HFF-Myc (cell line): ENCODE data around the gene DNER.

ENCODE experiments used
- DNase-seq: peaks from one replicate; pipeline ENCODE4 v3.0.0-alpha.2; 2011; ENCODE audit warnings: low read depth; ENCODE audit errors: extremely low read depth
- H3K4me3 ChIP-seq: replicated peaks from 2 replicates; pipeline ENCODE4 v1.5.1; 2011; ENCODE audit warnings: low read depth, mild to moderate bottlenecking, control low read depth, low read length
- CTCF ChIP-seq: IDR thresholded peaks from 2 replicates; pipeline ENCODE4 v1.5.1; 2012; ENCODE audit warnings: mild to moderate bottlenecking, low read depth, low read length, control low read depth; ENCODE audit errors: missing control alignments

Gene DNER

GRCh38 chr2:229566370-229566769 lies 148.0 kb downstream of the DNER start:
- no peak for DNase-seq
- no peak overlapping the region for H3K4me3 ChIP-seq
- TF ChIP-seq CTCF: no peak

GRCh38 chr2:229564300-229564907 lies 150.0 kb downstream of the DNER start:
- no peak for TF ChIP-seq CTCF
- DNase-seq: no peak
- no peak overlapping the region for H3K4me3 ChIP-seq

GRCh38 chr2:229563388-229563787 lies 151.0 kb downstream of the DNER start:
- no peak overlapping the region for H3K4me3 ChIP-seq
- TF ChIP-seq CTCF: no peak
- no peak for DNase-seq

- TF ChIP-seq CTCF: no peak
- H3K4me3 ChIP-seq: no peak overlapping the region
- no peak for DNase-seq
Measured at GRCh38 chr2:229562472-229563127, 151.8 kb downstream of the DNER start.

GRCh38 chr2:229559986-229560385 lies 154.4 kb downstream of the DNER start:
- no peak overlapping the region for H3K4me3 ChIP-seq
- no peak for DNase-seq
- TF ChIP-seq CTCF: no peak

GRCh38 chr2:229553091-229553490 lies 161.3 kb downstream of the DNER start:
- no peak overlapping the region for H3K4me3 ChIP-seq
- TF ChIP-seq CTCF: no peak
- DNase-seq: no peak
